HEK293T (cell line): ENCODE results near the gene PRAMEF9.
"Not testable (repeated sequence)": the region's sequence is repeated elsewhere in the genome, so short reads cannot be mapped to it uniquely, and the experiment has no call there.

Experiments
- CTCF ChIA-PET: fragments of 350-600 bp; formaldehyde crosslinking; extraction: SDS; loops from one replicate; lab custom pipeline; 2021; ENCODE audit warnings: antibody characterized with exemption, inconsistent platforms; lab: Yijun Ruan, JAX
- POLR2A ChIA-PET: fragments of 350-600 bp; formaldehyde crosslinking; extraction: SDS; loops from one replicate; lab custom pipeline; 2020; ENCODE audit warnings: antibody characterized with exemption, inconsistent platforms; lab: Yijun Ruan, JAX
- DNase-seq: peaks from one replicate; pipeline ENCODE4 v3.0.0; 2012; ENCODE audit warnings: mixed read lengths; ENCODE audit errors: extremely low spot score
- ARNT ChIP-seq: fragments of 450-650 bp; IDR thresholded peaks from 2 replicates; pipeline ENCODE4 v1.6.1; 2017; ENCODE audit warnings: mild to moderate bottlenecking
- BHLHE40 ChIP-seq: fragments of 450-650 bp; IDR thresholded peaks from 2 replicates; pipeline ENCODE4 v1.6.1; 2016; ENCODE audit warnings: mild to moderate bottlenecking, moderate library complexity, borderline replicate concordance
- ELF4 ChIP-seq: fragments of 450-650 bp; IDR thresholded peaks from 2 replicates; pipeline ENCODE4 v1.6.1; 2017; ENCODE audit warnings: antibody characterized with exemption
- FOXK2 ChIP-seq: fragments of 450-650 bp; IDR thresholded peaks from 2 replicates; pipeline ENCODE4 v1.6.1; 2016; ENCODE audit warnings: mild to moderate bottlenecking
- FOXM1 ChIP-seq: fragments of 450-650 bp; IDR thresholded peaks from 2 replicates; pipeline ENCODE4 v1.6.1; 2017; ENCODE audit warnings: mild to moderate bottlenecking, borderline replicate concordance
- HDGF ChIP-seq: fragments of 450-650 bp; IDR thresholded peaks from 2 replicates; pipeline ENCODE4 v1.6.1; 2017; ENCODE audit warnings: antibody characterized with exemption, borderline replicate concordance
- L3MBTL2 ChIP-seq: fragments of 450-650 bp; conservative IDR thresholded peaks from 2 replicates; pipeline ENCODE4 v1.6.1; 2016; ENCODE audit warnings: mild to moderate bottlenecking
- LEF1 ChIP-seq: fragments of 450-650 bp; IDR thresholded peaks from 2 replicates; pipeline ENCODE4 v1.6.1; 2017; ENCODE audit warnings: mild to moderate bottlenecking, borderline replicate concordance
- NFRKB ChIP-seq: fragments of 450-650 bp; IDR thresholded peaks from 2 replicates; pipeline ENCODE4 v1.6.1; 2016; ENCODE audit warnings: mild to moderate bottlenecking, moderate library complexity
- SUZ12 ChIP-seq: fragments of 450-650 bp; IDR thresholded peaks from 2 replicates; pipeline ENCODE4 v1.6.1; 2016; ENCODE audit warnings: mild to moderate bottlenecking
- ZNF384 ChIP-seq: fragments of 450-650 bp; IDR thresholded peaks from 2 replicates; pipeline ENCODE4 v1.6.1; 2016
- TF ChIP-seq, protein P1 (sequence below): fragments of 450-650 bp; IDR thresholded peaks from 2 replicates; pipeline ENCODE4 v1.6.1; 2016

PRAMEF9 gene

DNA sequence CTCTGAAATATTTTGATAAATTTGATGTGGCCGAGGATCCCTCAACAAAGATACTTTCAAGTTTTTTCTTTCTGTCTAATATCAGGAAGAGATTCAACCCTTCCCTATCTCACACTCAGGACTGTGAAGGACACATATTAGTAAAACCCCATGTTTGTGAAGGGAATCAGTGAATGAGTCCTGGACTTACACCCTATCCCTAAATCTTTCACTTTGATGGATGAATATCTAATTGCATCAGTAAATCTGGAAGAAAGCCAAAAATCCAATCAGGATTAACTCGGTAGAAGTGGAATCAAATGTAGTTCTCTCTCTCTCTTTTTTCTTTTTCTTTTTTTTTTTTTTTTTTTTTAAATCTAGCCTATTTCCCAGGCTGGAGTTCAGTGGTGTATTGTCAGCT is at the start of gene PRAMEF9:
Gene PRAMEF9, plus strand, starts transcription at position 301 of the 400 bp plus-strand sequence. CDS start 3,433 bp downstream, outside the sequence.
- DNase-seq, POLR2A ChIA-PET, CTCF ChIA-PET: not testable (repeated sequence)

DNA sequence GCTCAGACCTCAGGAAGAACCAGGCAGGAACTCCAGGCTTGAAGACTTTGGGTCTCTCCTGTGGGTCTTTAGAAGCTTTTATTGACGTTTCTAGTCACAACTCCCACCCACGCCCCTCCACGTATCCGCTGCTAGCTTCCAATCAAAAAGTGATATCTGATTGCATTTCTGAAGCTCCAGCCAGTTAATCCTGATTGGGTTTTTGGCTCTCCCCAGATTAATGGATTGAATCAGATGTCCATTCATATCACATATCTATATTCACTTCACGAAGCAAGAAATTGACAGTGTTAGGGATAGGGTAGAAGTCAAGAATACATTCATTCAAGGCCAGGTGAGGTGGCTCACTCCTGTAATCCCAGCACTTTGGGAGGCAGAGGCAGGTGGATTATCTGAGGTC is 15.7 kb upstream of the PRAMEF9 start, which contains the start of gene PRAMEF26:
Gene PRAMEF26, minus strand, starts transcription at position 101 of the 400 bp plus-strand sequence. CDS start 2,914 bp downstream, outside the sequence.
- POLR2A ChIA-PET, CTCF ChIA-PET, DNase-seq: not testable (repeated sequence)

DNA sequence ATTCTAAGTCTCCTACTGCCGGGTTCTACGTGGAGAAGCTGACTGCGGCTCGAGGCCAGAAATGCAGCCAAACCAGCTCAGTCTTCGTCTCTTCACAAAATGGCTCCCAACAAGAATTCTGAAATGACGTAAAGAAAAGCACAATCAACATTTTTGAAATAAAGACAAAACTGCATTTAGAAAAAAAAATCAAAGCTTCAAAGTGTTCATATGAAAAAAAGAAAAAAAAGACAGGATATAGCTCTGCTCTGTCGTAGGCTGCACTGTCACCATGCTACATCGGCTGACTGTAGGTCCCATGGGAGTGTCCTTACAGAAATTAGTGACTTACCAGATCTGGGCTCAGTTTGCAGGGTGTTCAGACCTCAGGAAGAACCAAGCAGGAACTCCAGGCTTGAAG is 6.1 kb upstream of the PRAMEF9 start, which contains the start of gene HNRNPCL4:
Gene HNRNPCL4, minus strand, starts transcription at position 101 of the 400 bp plus-strand sequence. CDS start 164 bp downstream, outside the sequence.
- POLR2A ChIA-PET, DNase-seq, CTCF ChIA-PET: not testable (repeated sequence)

DNA sequence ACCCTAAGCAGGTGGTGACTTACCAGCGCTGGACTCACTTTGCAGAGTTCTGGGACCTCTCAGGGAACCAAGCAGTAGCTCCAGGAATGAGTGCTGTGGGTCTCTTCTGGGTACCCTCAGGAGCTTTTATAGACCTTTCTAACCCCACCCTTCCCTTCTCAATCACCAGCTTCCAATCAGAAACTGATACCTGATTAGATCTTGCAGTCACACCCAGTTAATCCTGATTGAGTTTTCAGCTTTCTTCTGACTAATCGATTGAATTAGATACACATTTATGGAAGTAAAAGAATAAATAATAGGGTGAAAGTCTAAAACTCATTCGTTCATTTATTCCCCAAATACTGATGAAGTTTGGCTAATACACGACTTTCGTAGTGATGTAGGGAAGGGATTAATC is 29.7 kb downstream of the PRAMEF9 start, which contains the start of gene PRAMEF13:
Gene PRAMEF13, minus strand, starts transcription at position 101 of the 400 bp plus-strand sequence. CDS start 1,820 bp downstream, outside the sequence.
- DNase-seq, POLR2A ChIA-PET, CTCF ChIA-PET: not testable (repeated sequence)

DNA sequence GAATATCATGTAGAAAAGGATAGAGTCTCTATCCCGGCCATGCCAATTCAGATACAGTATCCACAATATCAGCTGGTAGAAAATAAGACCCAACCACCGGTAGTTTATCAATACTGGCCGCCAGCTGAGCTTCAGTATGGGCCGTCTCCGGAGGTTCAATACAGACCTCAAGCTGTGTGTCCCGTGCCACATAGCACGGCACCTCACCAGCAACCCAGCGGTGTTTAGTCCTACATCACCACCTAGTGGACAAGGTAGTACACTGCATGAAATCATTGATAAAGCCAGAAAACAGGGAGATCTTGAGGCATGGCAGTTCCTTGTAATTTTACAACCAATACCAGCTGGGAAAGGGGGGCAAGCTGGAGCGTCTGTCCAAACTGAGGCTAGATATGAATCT is 37.1 kb downstream of the PRAMEF9 start:
- CTCF ChIA-PET, DNase-seq, POLR2A ChIA-PET: not testable (repeated sequence)

DNA sequence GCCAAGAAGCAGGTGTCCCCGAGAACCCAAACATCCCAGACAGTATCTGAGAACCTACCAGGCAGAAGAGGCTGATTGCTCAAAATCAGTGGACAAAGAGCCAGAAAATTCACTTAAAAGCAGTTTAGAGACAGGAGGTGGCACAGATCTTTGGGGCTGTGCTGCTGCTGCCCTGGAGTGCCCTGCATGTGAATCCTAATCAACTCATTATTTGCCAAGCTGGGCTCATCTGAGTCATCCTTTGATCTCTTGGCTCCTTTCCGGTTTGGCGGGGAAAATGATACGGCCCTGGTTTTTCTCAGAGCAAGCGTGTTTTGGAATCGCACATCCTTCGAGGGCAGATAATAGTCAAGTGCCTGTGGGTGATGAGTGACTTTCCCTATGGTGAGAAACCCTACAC is 45.0 kb downstream of the PRAMEF9 start:
- POLR2A ChIA-PET, CTCF ChIA-PET: not testable (repeated sequence)

DNA sequence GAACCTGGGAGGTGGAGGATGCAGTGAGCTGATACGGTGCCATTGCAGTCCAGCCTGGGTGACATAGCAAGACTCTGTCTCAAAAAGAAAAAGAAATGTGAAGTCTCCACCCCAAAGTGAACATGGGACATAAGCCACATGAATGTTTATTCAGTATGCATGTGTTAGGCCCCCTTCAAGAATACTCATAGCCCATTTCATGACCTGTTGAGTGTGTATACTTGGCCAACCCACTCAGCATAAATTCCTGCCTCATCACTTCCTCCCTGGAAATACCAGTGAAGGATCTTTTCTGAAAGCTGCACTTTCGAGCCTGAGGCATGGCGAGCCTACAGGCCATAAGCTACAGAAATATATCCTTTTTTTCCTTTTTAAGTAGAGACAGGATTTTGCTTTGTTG is 47.6 kb downstream of the PRAMEF9 start:
- DNase-seq, CTCF ChIA-PET, POLR2A ChIA-PET: not testable (repeated sequence)

More for the DNA sequence above, 45.0 kb downstream of the PRAMEF9 start:
- not testable (repeated sequence) for DNase-seq

DNA sequence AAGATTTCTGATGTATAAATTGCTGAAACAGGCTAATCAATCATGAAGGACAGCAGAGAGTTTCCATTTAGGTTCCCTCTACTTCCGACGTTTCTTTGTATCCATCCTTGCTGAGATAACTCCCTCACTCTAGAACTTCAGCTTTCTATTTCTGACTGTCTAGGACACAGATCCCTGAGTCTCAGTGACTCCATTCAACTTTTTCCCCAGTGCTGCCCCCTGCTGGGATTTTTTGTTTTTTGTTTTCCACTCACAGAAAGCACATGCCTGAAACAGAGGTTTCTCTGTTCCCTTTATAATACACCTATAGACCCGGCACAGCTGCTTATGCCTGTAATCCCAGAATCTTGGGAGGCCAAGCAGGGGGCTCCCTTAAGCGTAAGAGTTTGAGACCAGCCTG is 51.1 kb downstream of the PRAMEF9 start:
- POLR2A ChIA-PET, CTCF ChIA-PET, DNase-seq: not testable (repeated sequence)

DNA sequence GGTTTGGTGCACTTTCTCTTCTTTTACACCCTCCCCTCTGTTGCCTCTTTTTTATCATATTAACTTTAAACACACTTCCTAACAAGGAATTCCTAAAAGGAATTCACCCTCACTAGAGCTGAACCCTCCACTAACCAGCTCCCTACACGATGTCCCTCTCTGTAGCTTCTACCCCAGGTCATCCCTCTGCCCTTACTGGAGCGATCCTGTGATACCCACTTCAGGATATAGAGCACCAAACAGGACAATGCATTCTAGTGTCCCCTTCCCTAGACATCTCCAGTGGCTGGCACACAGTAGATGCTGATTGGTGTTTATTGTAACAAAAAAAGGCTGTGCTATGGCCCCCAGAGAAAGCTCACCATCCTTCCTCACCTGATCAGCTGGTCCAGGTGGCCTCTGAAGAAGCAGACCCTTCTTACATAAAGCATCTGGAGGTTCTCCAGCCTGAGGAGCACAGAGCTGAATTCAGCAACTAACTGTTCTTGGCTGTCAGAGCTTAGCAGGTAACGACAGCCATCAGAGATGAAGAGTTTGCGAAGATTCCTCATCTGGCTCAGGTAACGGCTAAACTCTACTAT is 52.9 kb downstream of the PRAMEF9 start:
- ChIA-PET POLR2A (no interaction called here), CTCF (interaction anchor here (0.6 kb wide), 1 partner anchor 472 kb away, joined by 3 read pairs; no protein-coding TSS in a partner anchor)
- no peak for DNase-seq
- TF ChIP-seq NFRKB: no peak
- no peak for TF ChIP-seq ZNF384
- TF ChIP-seq SUZ12: no peak
- TF ChIP-seq, protein P1, sequence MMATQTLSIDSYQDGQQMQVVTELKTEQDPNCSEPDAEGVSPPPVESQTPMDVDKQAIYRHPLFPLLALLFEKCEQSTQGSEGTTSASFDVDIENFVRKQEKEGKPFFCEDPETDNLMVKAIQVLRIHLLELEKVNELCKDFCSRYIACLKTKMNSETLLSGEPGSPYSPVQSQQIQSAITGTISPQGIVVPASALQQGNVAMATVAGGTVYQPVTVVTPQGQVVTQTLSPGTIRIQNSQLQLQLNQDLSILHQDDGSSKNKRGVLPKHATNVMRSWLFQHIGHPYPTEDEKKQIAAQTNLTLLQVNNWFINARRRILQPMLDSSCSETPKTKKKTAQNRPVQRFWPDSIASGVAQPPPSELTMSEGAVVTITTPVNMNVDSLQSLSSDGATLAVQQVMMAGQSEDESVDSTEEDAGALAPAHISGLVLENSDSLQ: no peak
- no peak for TF ChIP-seq HDGF
- no peak for TF ChIP-seq BHLHE40
- no peak for TF ChIP-seq FOXK2
- TF ChIP-seq ELF4: no peak
- no peak for TF ChIP-seq LEF1
- no peak for TF ChIP-seq L3MBTL2
- no peak for TF ChIP-seq FOXM1
- TF ChIP-seq ARNT: no peak

DNA sequence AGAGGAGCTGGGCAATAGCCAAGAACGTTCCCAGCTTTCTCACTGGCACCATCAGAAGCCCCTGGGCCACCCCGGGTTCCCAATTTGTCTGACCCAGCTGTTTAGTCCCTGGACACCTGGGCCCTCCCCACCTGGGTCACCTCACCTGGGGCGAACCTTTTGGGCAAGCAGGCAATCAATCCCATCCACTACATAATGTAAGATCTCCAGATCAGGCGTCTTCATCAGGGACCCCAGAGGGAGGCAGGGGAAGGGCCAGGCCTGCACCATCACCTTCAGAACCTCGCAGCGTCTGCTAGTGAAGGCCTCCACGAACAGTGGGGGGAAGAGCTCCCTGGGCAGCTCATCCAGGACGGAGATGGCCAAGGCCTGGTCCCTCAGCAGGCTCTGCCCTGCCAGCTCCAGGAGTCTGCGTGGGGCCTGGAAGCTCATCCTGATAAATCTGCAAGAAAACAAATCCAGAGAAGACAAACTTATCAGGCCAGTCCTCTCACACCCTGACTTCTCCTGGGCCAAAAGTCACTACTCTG is 54.1 kb downstream of the PRAMEF9 start, which contains the start of gene PRAMEF18:
Gene PRAMEF18, minus strand, starts transcription at position 480 of the 530 bp plus-strand sequence. Its CDS starts 48 bp downstream, at position 432.
- CTCF ChIA-PET, POLR2A ChIA-PET, DNase-seq: not testable (repeated sequence)

DNA sequence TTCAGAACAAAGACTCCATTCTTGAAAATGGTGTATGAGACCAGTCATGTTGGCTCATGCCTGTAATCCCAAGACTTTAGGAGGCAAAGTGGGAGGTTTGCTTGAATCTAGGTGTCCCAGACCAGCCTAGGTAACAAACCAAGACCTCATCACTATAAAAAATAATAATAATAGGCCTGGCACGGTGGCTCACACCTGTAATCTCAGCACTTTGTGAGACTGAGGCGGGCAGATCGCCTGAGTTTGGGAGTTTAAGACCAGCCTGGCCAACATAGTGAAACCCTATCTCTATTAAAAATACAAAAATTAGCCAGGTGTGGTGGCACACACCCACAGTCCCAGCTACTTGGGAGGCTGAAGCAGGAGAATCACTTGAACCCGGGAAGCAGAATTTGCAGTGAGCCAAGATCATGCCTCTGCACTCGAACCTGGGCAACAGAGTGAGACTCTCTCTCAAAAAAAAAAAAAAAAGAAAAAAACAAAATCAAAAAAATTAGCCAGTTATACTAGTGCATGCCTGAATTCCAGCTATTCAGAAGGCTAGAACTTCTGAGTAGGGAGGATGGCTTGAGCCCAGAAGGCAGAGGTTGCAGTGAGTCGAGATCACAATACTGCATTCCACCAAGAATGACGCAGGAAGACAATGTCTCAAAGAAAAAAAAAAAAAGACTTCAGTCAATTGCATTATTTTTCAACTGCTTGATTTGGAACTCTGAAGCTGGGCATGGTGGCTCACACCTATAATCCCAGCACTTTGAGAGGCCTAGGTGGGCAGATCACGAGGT is 55.8 kb downstream of the PRAMEF9 start:
- POLR2A ChIA-PET, DNase-seq, CTCF ChIA-PET: not testable (repeated sequence)
